ENCODE measurements around the gene SORT1. TPM values are rescaled to one million over a fixed set of nuclear protein-coding genes. Genes with fewer than 3 reads are reported as not detected.

SORT1 gene
- total and polyA plus RNA-seq, 2 of the 13 experiments (the other 11 are each of a cell fraction or from before 2014, with no cell fraction given): 32.4 to 93.0 TPM

DNA sequence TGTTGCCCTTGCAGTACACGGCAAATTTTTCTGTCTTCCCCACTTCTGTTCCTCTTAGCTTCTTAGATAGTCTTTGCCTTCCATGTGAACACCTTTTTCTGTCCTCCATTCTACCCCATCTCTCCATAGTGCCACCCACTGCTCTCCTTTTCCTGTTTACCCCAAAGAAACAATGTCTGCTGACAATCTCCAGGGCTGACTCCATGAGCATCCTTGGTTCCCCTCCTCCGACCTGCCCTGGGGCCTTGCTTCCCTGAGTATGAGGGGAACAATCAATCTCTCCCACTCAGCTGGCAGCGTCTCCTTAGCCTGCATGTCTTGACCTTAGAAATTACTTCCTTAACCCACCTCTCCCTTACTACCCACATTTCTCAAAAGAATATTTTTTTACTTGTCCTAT, 78.6 kb downstream of the SORT1 start:
- H3K27ac ChIP-seq (ENCODE audit: extremely low read length, insufficient read depth, low read length): no peak overlapping the region
- POLR2A ChIA-PET: no interaction called here
- DNase-seq (ENCODE audit: low spot score): no peak
- H3K4me3 ChIP-seq (replicated peaks in 1 of 3; ENCODE audit: insufficient read depth in 1 of 3, low read depth in 2 of 3, low read length in 3 of 3): no peak overlapping the region
- BruUV-seq (replicated peaks): no TSS peak
- 98% methylated on average over 3 of the region's 3 CpGs for WGBS (ENCODE audit: low lambda C conversion rate)
- intact Hi-C loops (cut with micrococcal nuclease; ENCODE audit: unreplicated experiment) (no loop called here), in situ Hi-C loops (cut with HindIII; ENCODE audit: extremely low pct_ligation_motif_present, low pct_unique_long_range_greater_than_20kb) (no loop called here)
- H3K79me2 ChIP-seq (ENCODE audit: insufficient read depth, low read length): no peaks in the 10 kb centered on the region
- H4K20me1 ChIP-seq (ENCODE audit: insufficient read depth, low read length): no peaks in the 10 kb centered on the region
- no peak overlapping the region for H2AFZ ChIP-seq (ENCODE audit: low read length)
- no peaks in the 10 kb centered on the region for H3K4me1 ChIP-seq (ENCODE audit: insufficient read depth, low read length)
- no peaks in the 10 kb centered on the region for H3K27me3 ChIP-seq (ENCODE audit: control insufficient read depth in 1 of 2, insufficient read depth in 2 of 2, low read length in 2 of 2)
- FAIRE-seq: no peak
- TF ChIP-seq ZNF484 (CRISPR knock-in tag; IDR thresholded peaks at IDR 0.05; ENCODE audit: borderline replicate concordance, low read depth) (no peak), KDM3A (CRISPR knock-in tag; IDR thresholded peaks at IDR 0.05; ENCODE audit: low read depth) (no peak), ZNF101 (CRISPR knock-in tag; IDR thresholded peaks at IDR 0.05; ENCODE audit: borderline replicate concordance, low read depth) (no peak), NFYC (CRISPR knock-in tag; IDR thresholded peaks at IDR 0.05) (no peak), ZNF7 (CRISPR knock-in tag; IDR thresholded peaks at IDR 0.05) (no peak), IRF2 (CRISPR knock-in tag; IDR thresholded peaks at IDR 0.05) (no peak), ATF2 (CRISPR knock-in tag; IDR thresholded peaks at IDR 0.05) (no peak), TOPORS (CRISPR knock-in tag; IDR thresholded peaks at IDR 0.05) (no peak), ZNF574 (CRISPR knock-in tag; IDR thresholded peaks at IDR 0.05) (no peak), SMC3 (IDR thresholded peaks at IDR 0.05; ENCODE audit: low read length) (no peak), ZBTB42 (CRISPR knock-in tag; IDR thresholded peaks at IDR 0.05) (no peak), HOXA3 (CRISPR knock-in tag; IDR thresholded peaks at IDR 0.05) (no peak), RELA (CRISPR knock-in tag; IDR thresholded peaks at IDR 0.05) (no peak)
- H3K4me2 ChIP-seq (ENCODE audit: low read depth, low read length): no peak overlapping the region
- no peak for ATAC-seq
- CTCF ChIA-PET (ENCODE audit: low intra/inter-chr PET ratio, low total read pairs): no interaction called here
- peaks cover 38 to 90% of the 10 kb centered on the region in 2 experiments for H3K36me3 ChIP-seq (replicated peaks in 1 of 2; ENCODE audit: control insufficient read depth in 1 of 2, insufficient read depth in 2 of 2, low read length in 2 of 2)
- no peak overlapping the region for H3K9ac ChIP-seq (ENCODE audit: insufficient read depth, low read depth, low read length)
- H3K9me3 ChIP-seq (ENCODE audit: low read length): no peaks in the 10 kb centered on the region
